GM19463 (cell line): Measurements from ENCODE around the gene MNAT1.
"Not testable (repeated sequence)": the region's sequence is repeated elsewhere in the genome, so short reads cannot be mapped to it uniquely, and the experiment has no call there.

Experiments used
- ATAC-seq: cut with Tn5 transposase; IDR thresholded peaks from one replicate; pipeline ENCODE4 v1.9.1; 2021; ENCODE audit warnings: mild to moderate bottlenecking, moderate library complexity; ENCODE audit not compliant: unreplicated experiment

MNAT1 gene

DNA sequence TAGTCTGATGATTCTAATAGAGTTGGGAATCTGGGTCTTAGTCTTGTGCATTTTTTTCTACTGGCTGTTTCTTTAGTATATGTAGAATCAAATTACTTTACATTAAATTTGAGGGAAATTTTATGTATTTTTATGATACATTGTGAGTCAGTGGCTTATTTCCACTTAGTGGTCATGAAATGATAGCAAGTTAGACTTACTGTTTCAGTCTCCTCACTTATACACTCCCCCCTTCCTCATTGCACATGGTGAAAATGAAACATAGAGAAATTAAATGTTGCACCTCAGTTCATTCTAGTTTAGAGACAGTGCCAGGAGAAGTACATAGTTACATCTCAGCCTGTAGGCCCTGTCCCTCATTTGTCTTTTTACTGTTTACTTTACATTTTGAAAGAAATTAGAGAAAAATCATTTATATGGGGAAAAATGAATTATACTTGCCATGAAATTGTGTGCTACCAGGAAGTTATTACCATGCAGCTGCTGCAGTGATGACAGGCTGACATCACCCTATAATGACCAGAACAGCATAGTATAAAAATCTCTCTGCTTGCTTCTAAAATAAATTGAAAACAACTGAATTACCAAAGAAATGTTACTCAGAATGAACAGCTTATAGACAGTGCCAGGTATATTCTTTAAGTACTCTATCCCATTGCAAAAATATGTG is 133.1 kb downstream of the MNAT1 start:
- no peak for ATAC-seq

GRCh38 chr14:60878121-60878520 is 143.6 kb downstream of the MNAT1 start:
- no peak for ATAC-seq

- ATAC-seq, result no peak
Measured at GRCh38 chr14:60878536-60878935, 144.0 kb downstream of the MNAT1 start.

DNA sequence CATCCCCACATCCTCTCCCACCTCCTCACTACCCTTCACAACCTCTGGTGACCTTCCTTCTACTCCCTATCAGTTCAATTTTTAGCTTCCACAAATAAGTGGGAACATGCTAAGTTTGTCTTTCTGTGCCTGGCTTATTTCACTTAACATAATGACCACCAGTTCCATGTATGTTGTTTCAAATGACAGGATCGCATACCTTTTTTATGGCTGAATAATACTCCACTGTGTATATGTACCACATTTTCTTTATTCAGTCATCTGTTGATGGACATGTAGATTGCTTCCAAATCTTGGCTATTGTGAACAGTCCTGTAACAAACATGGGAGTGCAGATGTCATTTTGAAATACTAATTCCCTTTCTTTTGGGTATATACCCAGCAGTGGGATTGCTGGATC is 147.7 kb downstream of the MNAT1 start:
- ATAC-seq, result no peak

- ATAC-seq, result no peak
Measured at GRCh38 chr14:60884134-60884533, 149.6 kb downstream of the MNAT1 start.

GRCh38 chr14:60890636-60891035 is 156.1 kb downstream of the MNAT1 start:
- ATAC-seq, result not testable (repeated sequence)

- ATAC-seq, result no peak
Measured at GRCh38 chr14:60893911-60894310, 159.3 kb downstream of the MNAT1 start.

GRCh38 chr14:60904381-60904780 is 169.8 kb downstream of the MNAT1 start:
- ATAC-seq, result no peak

GRCh38 chr14:60905923-60906322 is 171.4 kb downstream of the MNAT1 start:
- no peak for ATAC-seq

GRCh38 chr14:60915781-60916180 is 181.2 kb downstream of the MNAT1 start:
- ATAC-seq, result no peak

DNA sequence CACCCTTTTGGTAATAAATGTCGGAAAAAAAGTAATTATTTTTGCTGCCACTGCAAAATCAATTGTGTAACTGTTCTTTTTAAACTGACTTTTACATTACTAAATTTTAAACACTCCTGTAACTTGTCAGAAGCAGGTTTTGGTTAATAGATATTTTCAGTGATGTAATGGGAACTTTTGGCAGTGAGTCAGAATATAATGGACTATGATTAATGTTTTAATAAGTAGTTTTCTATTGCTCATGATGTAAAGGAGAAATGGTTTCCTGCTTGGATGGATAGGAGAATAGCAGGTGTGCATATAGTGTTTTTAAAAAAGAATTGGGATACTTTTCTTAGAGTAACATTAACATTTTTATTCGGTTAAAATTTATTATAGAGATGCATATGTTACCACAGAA is 187.5 kb downstream of the MNAT1 start:
- ATAC-seq, result no peak

- no peak for ATAC-seq
Measured at GRCh38 chr14:60925286-60925685, 190.7 kb downstream of the MNAT1 start.

DNA sequence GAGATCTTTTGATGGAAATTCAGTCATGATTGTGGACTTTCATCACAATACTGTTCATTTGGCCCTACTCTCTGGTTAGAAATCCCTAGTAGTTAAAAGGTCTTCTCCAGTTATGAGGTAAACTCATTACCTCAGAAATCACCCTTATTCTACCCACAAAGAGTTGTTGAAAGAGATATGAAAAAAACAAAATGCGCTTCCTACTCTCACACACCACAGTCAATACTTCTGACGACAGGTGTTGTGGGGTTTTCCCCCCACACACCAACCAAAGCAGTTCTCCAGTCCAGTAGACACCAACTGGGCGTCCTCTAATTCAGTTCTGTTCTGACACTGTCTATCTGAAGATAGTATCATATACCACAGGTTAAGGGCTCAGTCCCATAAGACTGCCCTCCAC is 191.4 kb downstream of the MNAT1 start:
- ATAC-seq, result peak; percentile 99

- ATAC-seq, result no peak
Measured at GRCh38 chr14:60931218-60931617, 196.7 kb downstream of the MNAT1 start.

- no peak for ATAC-seq
Measured at GRCh38 chr14:60933920-60934655, 199.5 kb downstream of the MNAT1 start.

DNA sequence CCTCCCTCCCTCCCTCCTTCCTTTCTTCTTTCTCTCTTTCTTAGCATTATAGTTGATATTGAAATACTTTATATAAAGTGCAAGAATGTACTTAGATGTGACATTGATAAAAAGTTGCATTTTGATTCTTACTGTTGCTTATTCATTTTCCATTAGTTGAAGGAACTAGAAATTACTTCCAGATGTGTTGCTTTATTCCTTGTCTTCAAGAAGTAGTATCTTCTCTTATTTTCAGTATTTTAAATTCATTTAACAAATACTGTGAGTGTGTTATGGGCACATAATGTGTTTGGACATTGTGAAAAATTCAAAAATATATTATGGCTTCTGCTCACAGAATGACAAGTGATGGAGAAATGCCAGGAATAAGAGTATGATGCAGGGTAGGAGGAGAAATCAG is 200.8 kb downstream of the MNAT1 start:
- ATAC-seq, result no peak

DNA sequence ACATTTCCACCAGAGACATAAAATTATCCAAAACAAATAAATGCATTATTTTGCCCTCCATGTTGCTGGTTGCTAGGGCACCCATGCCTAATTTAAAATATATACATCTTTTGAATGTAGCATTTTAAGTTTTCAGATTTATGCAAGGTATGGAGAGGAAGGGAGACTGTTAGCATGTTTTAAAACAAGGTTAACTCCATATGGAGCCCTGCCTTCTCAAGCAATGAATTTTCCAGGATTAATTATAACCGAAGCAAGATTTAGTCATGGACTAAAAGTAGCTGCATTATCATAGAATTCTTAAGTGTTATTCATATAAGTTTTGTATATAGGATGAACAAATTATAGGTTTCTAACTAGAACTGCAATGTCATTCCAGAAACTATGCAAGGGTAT is 209.1 kb downstream of the MNAT1 start:
- no peak for ATAC-seq

- ATAC-seq, result no peak
Measured at GRCh38 chr14:60944204-60944603, 209.6 kb downstream of the MNAT1 start.

- ATAC-seq, result no peak
Measured at GRCh38 chr14:60945984-60946383, 211.4 kb downstream of the MNAT1 start.

DNA sequence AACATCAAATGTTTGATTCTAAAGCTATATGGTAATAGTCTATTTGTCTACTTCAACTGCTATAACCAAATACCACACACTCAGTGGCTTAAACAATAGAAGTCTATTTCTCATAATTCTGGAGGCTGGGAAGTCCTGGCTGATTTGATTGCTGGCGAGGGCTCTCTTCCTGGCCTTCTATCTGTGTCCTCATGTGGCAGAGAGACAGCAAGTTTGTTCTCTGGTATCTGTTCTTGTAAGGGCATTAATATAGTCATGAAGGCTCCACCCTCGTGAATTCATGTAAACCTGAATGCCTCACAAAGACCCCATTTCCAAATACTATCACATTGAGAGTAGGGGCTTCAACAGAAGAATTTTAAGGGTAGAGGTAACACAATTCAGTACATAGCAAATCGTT is 212.2 kb downstream of the MNAT1 start:
- no peak for ATAC-seq

DNA sequence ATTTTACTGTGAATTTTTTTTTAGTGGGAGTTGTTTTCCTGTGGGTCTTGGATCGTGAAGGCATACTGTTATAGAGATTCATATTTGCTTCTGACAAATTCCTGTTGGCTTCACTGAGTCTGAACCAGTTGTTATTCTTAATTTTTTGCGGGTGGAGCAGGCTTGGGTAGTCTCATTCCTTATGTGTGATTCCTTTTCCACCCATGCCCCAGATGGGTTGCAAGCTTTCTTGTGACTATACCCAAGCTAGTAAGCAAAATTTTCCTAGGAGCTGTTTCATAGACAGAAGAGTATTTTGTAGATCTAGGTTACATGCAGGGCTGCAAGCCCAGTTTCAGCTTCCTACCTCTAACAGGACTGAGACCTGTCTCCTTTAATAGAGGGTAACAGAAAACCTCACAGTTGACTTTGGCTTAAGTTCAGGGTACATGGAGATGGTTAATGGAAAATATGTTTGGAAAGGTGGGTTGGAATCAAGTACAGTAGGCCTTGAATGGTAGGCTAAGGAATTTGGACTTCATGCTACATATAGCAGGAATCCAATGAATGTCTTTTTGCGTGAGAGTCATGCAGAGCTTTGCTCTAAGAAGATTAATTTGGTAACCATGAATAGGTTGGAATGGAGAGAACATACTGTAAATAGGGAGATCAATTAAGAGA is 217.3 kb downstream of the MNAT1 start:
- no peak for ATAC-seq

DNA sequence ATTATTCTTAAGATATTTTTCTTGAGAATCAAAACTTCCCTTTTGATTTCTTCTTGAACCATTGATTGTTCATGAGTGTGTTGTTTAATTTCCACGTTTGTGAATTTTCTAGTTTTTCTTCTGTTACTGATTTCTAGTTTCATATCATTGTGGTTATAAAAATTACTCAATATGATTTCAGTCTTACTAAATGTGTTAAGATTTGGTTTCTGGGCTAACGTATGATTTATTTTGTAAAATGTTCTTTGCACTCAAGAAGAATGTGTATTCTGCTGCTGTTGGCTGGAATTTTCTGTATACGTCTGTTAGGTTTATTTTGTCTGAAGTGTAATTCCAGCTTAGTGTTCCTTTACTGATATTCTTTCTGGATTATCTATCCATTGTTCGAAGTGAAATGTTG is 221.6 kb downstream of the MNAT1 start:
- no peak for ATAC-seq
